ENCODE measurements around the gene POMP.
"Not testable (repeated sequence)": the region's sequence is repeated elsewhere in the genome, so short reads cannot be mapped to it uniquely, and the experiment has no call there.

POMP gene

GRCh38 chr13:28693605-28694491 lies 34.9 kb downstream of the POMP start:
- DNase-seq (ENCODE audit: low read depth, low spot score): not testable (repeated sequence)

- no peak for DNase-seq (ENCODE audit: low read depth, low spot score)
Observed at GRCh38 chr13:28697441-28697840, 38.5 kb downstream of the POMP start.

GRCh38 chr13:28699246-28699645 lies 40.3 kb downstream of the POMP start:
- no peak for DNase-seq (ENCODE audit: low read depth, low spot score)

- DNase-seq (ENCODE audit: low read depth, low spot score): no peak
Observed at GRCh38 chr13:28704282-28704681, 45.4 kb downstream of the POMP start.

GRCh38 chr13:28704919-28705318 lies 46.0 kb downstream of the POMP start:
- no peak for DNase-seq (ENCODE audit: low read depth, low spot score)

GRCh38 chr13:28705461-28706083 lies 46.6 kb downstream of the POMP start:
- no peak for DNase-seq (ENCODE audit: low read depth, low spot score)

GRCh38 chr13:28707629-28708427 lies 48.9 kb downstream of the POMP start:
- no peak for DNase-seq (ENCODE audit: low read depth, low spot score)

GRCh38 chr13:28710161-28710560 lies 51.2 kb downstream of the POMP start:
- DNase-seq (ENCODE audit: low read depth, low spot score): no peak

GRCh38 chr13:28714651-28715050 lies 55.7 kb downstream of the POMP start:
- DNase-seq (ENCODE audit: low read depth, low spot score): no peak

GRCh38 chr13:28716511-28716910 lies 57.6 kb downstream of the POMP start:
- no peak for DNase-seq (ENCODE audit: low read depth, low spot score)

- no peak for DNase-seq (ENCODE audit: low read depth, low spot score)
Observed at GRCh38 chr13:28717170-28717569, 58.2 kb downstream of the POMP start.

- no peak for DNase-seq (ENCODE audit: low read depth, low spot score)
Observed at GRCh38 chr13:28718196-28718542, 59.2 kb downstream of the POMP start.

GRCh38 chr13:28718543-28719226 lies 59.8 kb downstream of the POMP start, which contains the start of gene SLC46A3:
TSS of gene SLC46A3 (minus strand) at chr13:28718970. CDS start at chr13:28717998, 972 bp downstream.
- DNase-seq (ENCODE audit: low read depth, low spot score): peak; percentile 91

GRCh38 chr13:28719227-28720055 lies 60.5 kb downstream of the POMP start:
- DNase-seq (ENCODE audit: low read depth, low spot score): no peak

GRCh38 chr13:28723806-28724205 lies 64.9 kb downstream of the POMP start:
- DNase-seq (ENCODE audit: low read depth, low spot score): no peak

- DNase-seq (ENCODE audit: low read depth, low spot score): no peak
Observed at GRCh38 chr13:28725046-28725610, 66.2 kb downstream of the POMP start.

Data from smooth muscle cell of the brain vasculature (primary cell).